Endothelial cell of umbilical vein (primary cell): ENCODE results near the gene PABPC1L. TPM values are rescaled to one million over a fixed set of nuclear protein-coding genes. Genes with fewer than 3 reads are reported as not detected.

Experiments used
- BruUV-seq: library from RNA; stranded (reverse); fragments of 400-500 nt; replicated peaks from 2 replicates; lab custom pipeline; 2021; lab: Mats Ljungman, UMichigan
- CTCF ChIA-PET: fragments of 300-600, 350-600 bp; sonication (Branson Sonifier 250); formaldehyde crosslinking; loops from one replicate; lab custom pipeline; 2021; ENCODE audit warnings: antibody characterized with exemption, inconsistent platforms; lab: Charles Lee
- POLR2A ChIA-PET: fragments of 300-600, 350-600 bp; sonication (Branson Sonifier 250); formaldehyde crosslinking; loops from one replicate; lab custom pipeline; 2021; ENCODE audit warnings: antibody characterized with exemption, inconsistent platforms; lab: Charles Lee
- DNase-seq: peaks from one replicate; pipeline ENCODE4 v3.0.0-alpha.2; 2011; ENCODE audit warnings: low read depth, low spot score
- FAIRE-seq: peaks from 2 replicates; lab custom pipeline; 2011; peaks lifted over from hg19 to GRCh38; lab: Jason Lieb, UNC
- H2AFZ ChIP-seq: 2 replicates; pipeline ENCODE4 v1.6.0; 2012; ENCODE audit warnings: low read depth, low read length, control low read depth, inconsistent platforms
- H3K27ac ChIP-seq: 2 replicates; pipeline ENCODE4 v1.5.1; 2011; ENCODE audit warnings: low read depth, mild to moderate bottlenecking, control low read depth, low read length, moderate library complexity; ENCODE audit not compliant: insufficient read depth
- H3K27me3 ChIP-seq, 2 experiments: 2 replicates each; pipeline versions ENCODE4 v1.6.0 to v1.6.1; 2011; ENCODE audit warnings: low read length in 2 of 2, mixed read lengths in 1 of 2; ENCODE audit not compliant: control insufficient read depth in 2 of 2, insufficient read depth in 2 of 2
- H3K36me3 ChIP-seq, 2 experiments: 2 replicates in 1 of 2; 3 replicates in 1 of 2; pipeline ENCODE4 v1.5.1; 2011; ENCODE audit warnings: low read length in 2 of 2, mild to moderate bottlenecking in 1 of 2, moderate library complexity in 1 of 2; ENCODE audit not compliant: control insufficient read depth in 2 of 2, insufficient read depth in 2 of 2; ENCODE audit errors: extremely low read depth in 1 of 2
- H3K4me1 ChIP-seq: 3 replicates; pipeline ENCODE4 v1.5.1; 2011; ENCODE audit warnings: mild to moderate bottlenecking, low read length; ENCODE audit not compliant: control insufficient read depth, insufficient read depth; ENCODE audit errors: extremely low read depth
- H3K4me2 ChIP-seq: 2 replicates; pipeline ENCODE4 v1.6.1; 2011; ENCODE audit warnings: low read length, control low read depth, mixed read lengths; ENCODE audit not compliant: insufficient read depth
- H3K4me3 ChIP-seq, 3 experiments: fragments of 200-600 bp in 1 of 3; sonication (generic), shearing (Covaris generic) in 1 of 3; replicated peaks in 1 of 3; 2 replicates each; pipeline ENCODE4 v1.5.1; 2011 to 2016; ENCODE audit warnings: control low read depth in 3 of 3, low read length in 3 of 3, mild to moderate bottlenecking in 2 of 3, inconsistent platforms in 1 of 3, low read depth in 1 of 3, moderate library complexity in 1 of 3; ENCODE audit not compliant: insufficient read depth in 1 of 3
- H3K79me2 ChIP-seq: 2 replicates; pipeline ENCODE4 v1.6.0; 2012; ENCODE audit warnings: low read length, inconsistent platforms; ENCODE audit not compliant: control insufficient read depth, insufficient read depth
- H3K9ac ChIP-seq: replicated peaks from 2 replicates; pipeline ENCODE3; 2011; ENCODE audit warnings: low read length, control low read depth; ENCODE audit not compliant: insufficient read depth; ENCODE audit errors: extremely low read depth
- H3K9me1 ChIP-seq: replicated peaks from 3 replicates; pipeline ENCODE4 v1.6.0; 2011; ENCODE audit warnings: mild to moderate bottlenecking, low read length; ENCODE audit not compliant: control insufficient read depth, insufficient read depth; ENCODE audit errors: extremely low read depth
- H3K9me3 ChIP-seq: replicated peaks from 2 replicates; pipeline ENCODE4 v1.5.1; 2012; ENCODE audit warnings: low read length, inconsistent platforms; ENCODE audit not compliant: control insufficient read depth, insufficient read depth
- H4K20me1 ChIP-seq: replicated peaks from 2 replicates; pipeline ENCODE3; 2011; ENCODE audit warnings: mild to moderate bottlenecking, low read length; ENCODE audit not compliant: control insufficient read depth, insufficient read depth; ENCODE audit errors: extremely low read depth
- EZH2 ChIP-seq: IDR thresholded peaks from 2 replicates; pipeline ENCODE4 v1.6.1; 2012; ENCODE audit warnings: borderline replicate concordance, low read depth, mild to moderate bottlenecking, moderate library complexity, low read length, inconsistent platforms; ENCODE audit not compliant: severe bottlenecking
- FOS ChIP-seq: IDR thresholded peaks from 2 replicates; pipeline ENCODE4 v1.6.1; 2011; ENCODE audit warnings: mild to moderate bottlenecking, low read length, moderate library complexity, borderline replicate concordance; ENCODE audit not compliant: insufficient read depth
- GATA2 ChIP-seq: IDR thresholded peaks from 2 replicates; pipeline ENCODE4 v1.7.0; 2011; ENCODE audit warnings: low read depth, mild to moderate bottlenecking, moderate library complexity, mixed read lengths, low read length; ENCODE audit not compliant: insufficient read length, insufficient read depth
- JUN ChIP-seq: IDR thresholded peaks from 2 replicates; pipeline ENCODE4 v1.6.1; 2011; ENCODE audit warnings: borderline replicate concordance, low read depth; ENCODE audit not compliant: insufficient read length, insufficient read depth
- MAX ChIP-seq: IDR thresholded peaks from 2 replicates; pipeline ENCODE4 v1.6.1; 2011; ENCODE audit not compliant: insufficient read depth, insufficient read length
- MYC ChIP-seq: IDR thresholded peaks from one replicate; pipeline ENCODE4 v1.6.1; 2011; ENCODE audit warnings: mild to moderate bottlenecking, low read depth, low read length
- POLR2A ChIP-seq: IDR thresholded peaks from 2 replicates; pipeline ENCODE4 v1.6.1; 2012; ENCODE audit warnings: low read depth, mild to moderate bottlenecking, control low read depth, low read length
- POLR2AphosphoS5 ChIP-seq: IDR thresholded peaks from 2 replicates; pipeline ENCODE4 v1.6.1; 2012; ENCODE audit warnings: low read depth, mild to moderate bottlenecking, control low read depth, low read length, moderate library complexity; ENCODE audit not compliant: insufficient read depth
- dilution Hi-C: fragments of 300-500 bp; cut with MboI; formaldehyde crosslinking; loops from one replicate; pipeline ENCODE4 v1.15.0; 2019; ENCODE audit warnings: low sequenced_read_pairs; ENCODE audit not compliant: extremely low pct_ligation_motif_present
- intact Hi-C: fragments of 100-400 bp; cut with micrococcal nuclease; formaldehyde crosslinking; loops from one replicate; pipeline ENCODE4 v1.10.0; 2022
- polyA plus RNA-seq, 4 experiments: library from polyadenylated mRNA; depleted of rRNA in 3 of 4; stranded (reverse) in 3 of 4; unstranded in 1 of 4; fragments of >200 nt; gene quantifications; 2 replicates each; pipeline versions ENCODE4 v1.2.1 to v1.2.3, GENCODE V29; 2011 to 2012; ENCODE audit warnings: missing spikeins in 1 of 4
- total RNA-seq: library from RNA; stranded (reverse); gene quantifications from 2 replicates; pipeline ENCODE4 v1.2.3, GENCODE V29; 2021
- TF ChIP-seq, protein P1 (sequence below), 2 donors: IDR thresholded peaks; 1 replicate in 1 of 2; 2 replicates in 1 of 2; pipeline ENCODE4 v1.5.1; 2011; ENCODE audit warnings: low read length in 2 of 2, mild to moderate bottlenecking in 2 of 2, moderate library complexity in 2 of 2, control low read depth in 1 of 2, inconsistent platforms in 1 of 2, low read depth in 1 of 2; ENCODE audit not compliant: insufficient read depth in 1 of 2; ENCODE audit errors: extremely low read depth in 1 of 2

Gene PABPC1L
- total and polyA plus RNA-seq, 2 donors (not counting 3 experiments of a cell fraction or from before 2014, with no cell fraction given), result 7.8 to 12.6 TPM

GRCh38 chr20:44894959-44895358, 14.9 kb upstream of the PABPC1L start:
- ChIA-PET POLR2A (no interaction called here), CTCF (interaction anchor here (0.9 kb wide), 1 partner anchor 34 kb away, joined by 3 read pairs; no protein-coding TSS in a partner anchor)
- H3K4me1 ChIP-seq, result peaks cover 4% of the 10 kb centered on the region
- FAIRE-seq (no peak), DNase-seq (no peak)
- H3K79me2 ChIP-seq, result peaks cover 99% of the 10 kb centered on the region
- no peak overlapping the region for H3K9ac ChIP-seq
- no peaks in the 10 kb centered on the region for H3K27me3 ChIP-seq
- no peak overlapping the region for H3K27ac ChIP-seq
- TF ChIP-seq POLR2AphosphoS5, result no peak
- no peak for TF ChIP-seq MYC
- TF ChIP-seq JUN, result no peak
- TF ChIP-seq, protein P1, sequence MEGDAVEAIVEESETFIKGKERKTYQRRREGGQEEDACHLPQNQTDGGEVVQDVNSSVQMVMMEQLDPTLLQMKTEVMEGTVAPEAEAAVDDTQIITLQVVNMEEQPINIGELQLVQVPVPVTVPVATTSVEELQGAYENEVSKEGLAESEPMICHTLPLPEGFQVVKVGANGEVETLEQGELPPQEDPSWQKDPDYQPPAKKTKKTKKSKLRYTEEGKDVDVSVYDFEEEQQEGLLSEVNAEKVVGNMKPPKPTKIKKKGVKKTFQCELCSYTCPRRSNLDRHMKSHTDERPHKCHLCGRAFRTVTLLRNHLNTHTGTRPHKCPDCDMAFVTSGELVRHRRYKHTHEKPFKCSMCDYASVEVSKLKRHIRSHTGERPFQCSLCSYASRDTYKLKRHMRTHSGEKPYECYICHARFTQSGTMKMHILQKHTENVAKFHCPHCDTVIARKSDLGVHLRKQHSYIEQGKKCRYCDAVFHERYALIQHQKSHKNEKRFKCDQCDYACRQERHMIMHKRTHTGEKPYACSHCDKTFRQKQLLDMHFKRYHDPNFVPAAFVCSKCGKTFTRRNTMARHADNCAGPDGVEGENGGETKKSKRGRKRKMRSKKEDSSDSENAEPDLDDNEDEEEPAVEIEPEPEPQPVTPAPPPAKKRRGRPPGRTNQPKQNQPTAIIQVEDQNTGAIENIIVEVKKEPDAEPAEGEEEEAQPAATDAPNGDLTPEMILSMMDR (IDR thresholded peaks at IDR 0.05; ENCODE audit: extremely low read depth in 1 of 2, insufficient read depth in 1 of 2, low read depth in 1 of 2, low read length in 2 of 2), result no peak
- TF ChIP-seq EZH2, result no peak
- TF ChIP-seq POLR2A, result no peak
- TF ChIP-seq FOS, result no peak
- TF ChIP-seq MAX, result no peak
- TF ChIP-seq GATA2, result no peak
- H3K4me2 ChIP-seq, result no peak overlapping the region
- intact Hi-C loops (no loop called here), dilution Hi-C loops (no loop called here)
- H4K20me1 ChIP-seq, result peaks cover 41% of the 10 kb centered on the region
- H2AFZ ChIP-seq, result no peak overlapping the region
- H3K4me3 ChIP-seq, result no peak overlapping the region
- no TSS peak for BruUV-seq
- H3K9me1 ChIP-seq, result no peaks in the 10 kb centered on the region
- H3K9me3 ChIP-seq, result no peaks in the 10 kb centered on the region
- peaks cover 1 to 2% of the 10 kb centered on the region in 2 experiments for H3K36me3 ChIP-seq
